ENCODE results near the gene SAMSN1.

DNA sequence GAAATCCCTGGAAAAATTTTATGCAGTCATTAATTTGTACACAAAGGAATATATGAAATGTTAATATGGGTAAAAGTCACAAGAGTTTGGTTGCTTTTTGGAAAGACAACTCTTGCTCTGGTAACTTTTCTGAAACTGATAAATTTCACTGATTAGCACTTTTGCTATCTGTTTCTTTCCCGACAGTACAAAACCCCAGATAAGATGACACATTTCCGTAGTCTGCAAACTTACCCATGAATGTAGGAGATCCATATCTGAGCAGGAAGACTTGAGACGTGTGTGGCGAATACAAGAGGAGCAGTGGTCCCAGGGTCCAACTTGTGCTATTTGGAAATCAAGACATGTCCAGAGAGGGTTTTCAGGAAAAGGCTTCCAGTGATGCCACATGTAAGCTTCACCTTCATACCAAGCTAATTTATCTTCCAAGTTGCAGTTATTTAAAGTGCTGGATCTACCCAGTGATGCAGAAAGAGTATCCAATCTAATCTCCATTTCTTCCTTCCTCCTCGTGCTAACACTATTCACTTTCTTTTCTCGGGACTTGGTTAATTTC is 35.9 kb upstream of the SAMSN1 start:
- TF ChIP-seq, protein P1, sequence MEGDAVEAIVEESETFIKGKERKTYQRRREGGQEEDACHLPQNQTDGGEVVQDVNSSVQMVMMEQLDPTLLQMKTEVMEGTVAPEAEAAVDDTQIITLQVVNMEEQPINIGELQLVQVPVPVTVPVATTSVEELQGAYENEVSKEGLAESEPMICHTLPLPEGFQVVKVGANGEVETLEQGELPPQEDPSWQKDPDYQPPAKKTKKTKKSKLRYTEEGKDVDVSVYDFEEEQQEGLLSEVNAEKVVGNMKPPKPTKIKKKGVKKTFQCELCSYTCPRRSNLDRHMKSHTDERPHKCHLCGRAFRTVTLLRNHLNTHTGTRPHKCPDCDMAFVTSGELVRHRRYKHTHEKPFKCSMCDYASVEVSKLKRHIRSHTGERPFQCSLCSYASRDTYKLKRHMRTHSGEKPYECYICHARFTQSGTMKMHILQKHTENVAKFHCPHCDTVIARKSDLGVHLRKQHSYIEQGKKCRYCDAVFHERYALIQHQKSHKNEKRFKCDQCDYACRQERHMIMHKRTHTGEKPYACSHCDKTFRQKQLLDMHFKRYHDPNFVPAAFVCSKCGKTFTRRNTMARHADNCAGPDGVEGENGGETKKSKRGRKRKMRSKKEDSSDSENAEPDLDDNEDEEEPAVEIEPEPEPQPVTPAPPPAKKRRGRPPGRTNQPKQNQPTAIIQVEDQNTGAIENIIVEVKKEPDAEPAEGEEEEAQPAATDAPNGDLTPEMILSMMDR (IDR thresholded peaks at IDR 0.05), result no peak
- no peak for TF ChIP-seq POLR2A (IDR thresholded peaks at IDR 0.05)
